B cell (primary cell): Measurements from ENCODE around the gene PCDHGA3. TPM values are rescaled to one million over a fixed set of nuclear protein-coding genes. Genes with fewer than 3 reads are reported as not detected.
"Not testable (repeated sequence)": the region's sequence is repeated elsewhere in the genome, so short reads cannot be mapped to it uniquely, and the experiment has no call there.

Experiments used
- ATAC-seq: fragments of 200-7000 bp; cut with Tn5 transposase; one replicate; pipeline ENCODE4 v1.10.0; 2021; ENCODE audit warnings: low read depth, mild to moderate bottlenecking, moderate number of reproducible peaks, moderate library complexity
- CTCF ChIA-PET: fragments of 350-600 bp; sonication (Branson Sonifier 250); formaldehyde crosslinking; loops from one replicate; lab custom pipeline; 2021; ENCODE audit warnings: antibody characterized with exemption, inconsistent platforms; lab: Charles Lee
- POLR2A ChIA-PET: fragments of 350-600 bp; sonication (Branson Sonifier 250); formaldehyde crosslinking; loops from one replicate; lab custom pipeline; 2021; ENCODE audit warnings: antibody characterized with exemption; lab: Charles Lee
- DNase-seq: peaks from one replicate; pipeline ENCODE4 v3.0.0; 2013
- H2AFZ ChIP-seq: 2 replicates; pipeline ENCODE4 v1.6.1; 2012; ENCODE audit warnings: mild to moderate bottlenecking, low read depth, low read length; ENCODE audit not compliant: insufficient read depth, poor library complexity, severe bottlenecking
- H3K27ac ChIP-seq, 2 donors: 1 replicate in 1 of 2; 2 replicates in 1 of 2; pipeline ENCODE4 v1.5.1; 2012 to 2013; ENCODE audit warnings: low read length in 2 of 2, mild to moderate bottlenecking in 2 of 2, moderate library complexity in 1 of 2
- H3K27me3 ChIP-seq, 4 experiments: fragments of 200-600 bp in 1 of 4; sonication (generic) in 1 of 4; replicated peaks in 1 of 4; 1 replicate in 2 of 4; 2 replicates in 2 of 4; pipeline versions ENCODE4 v1.6.1 to v1.7.0; 2013 to 2016; ENCODE audit warnings: low read length in 3 of 4, mild to moderate bottlenecking in 2 of 4, mixed read lengths in 1 of 4, moderate library complexity in 1 of 4; ENCODE audit not compliant: insufficient read depth in 4 of 4, control insufficient read depth in 3 of 4; ENCODE audit errors: control extremely low read depth in 1 of 4
- H3K36me3 ChIP-seq, 2 experiments: replicated peaks in 1 of 2; 1 replicate in 1 of 2; 2 replicates in 1 of 2; pipeline versions ENCODE4 v1.6.1 to v1.7.1; 2013; ENCODE audit warnings: low read length in 1 of 2; ENCODE audit not compliant: insufficient read depth in 2 of 2, control insufficient read depth in 1 of 2; ENCODE audit errors: control extremely low read depth in 1 of 2, extremely low read depth in 1 of 2
- H3K4me1 ChIP-seq, 2 donors: fragments of 200-600 bp in 1 of 2; sonication (generic) in 1 of 2; 1 replicate in 1 of 2; 2 replicates in 1 of 2; pipeline versions ENCODE4 v1.5.1 to v1.6.1; 2013 to 2017; ENCODE audit warnings: low read length in 2 of 2; ENCODE audit not compliant: control insufficient read depth in 2 of 2, insufficient read depth in 2 of 2
- H3K4me2 ChIP-seq: replicated peaks from 2 replicates; pipeline ENCODE3; 2012; ENCODE audit warnings: mild to moderate bottlenecking, low read depth, low read length; ENCODE audit not compliant: poor library complexity, severe bottlenecking
- H3K4me3 ChIP-seq, 5 experiments: fragments of 200-600 bp in 1 of 5; sonication (generic) in 1 of 5; 1 replicate in 3 of 5; 2 replicates in 2 of 5; pipeline versions ENCODE4 v1.5.1 to v1.7.0; 2011 to 2016; ENCODE audit warnings: low read length in 4 of 5, mild to moderate bottlenecking in 4 of 5, low read depth in 2 of 5, control low read depth in 1 of 5, moderate library complexity in 1 of 5; ENCODE audit not compliant: insufficient read depth in 1 of 5; ENCODE audit errors: control extremely low read depth in 1 of 5, extremely low read depth in 1 of 5
- H3K79me2 ChIP-seq: fragments of 200-600 bp; sonication (generic); one replicate; pipeline ENCODE4 v1.6.0; 2016; ENCODE audit warnings: low read length; ENCODE audit not compliant: control insufficient read depth, insufficient read depth
- H3K9ac ChIP-seq: fragments of 200-600 bp; sonication (generic); 2 replicates; pipeline ENCODE4 v1.6.1; 2017; ENCODE audit warnings: mild to moderate bottlenecking, low read length, moderate library complexity
- H3K9me3 ChIP-seq, 3 donors: one replicate each; pipeline versions ENCODE4 v1.6.1 to v1.7.1; 2013; ENCODE audit warnings: low read length in 2 of 3; ENCODE audit not compliant: control insufficient read depth in 2 of 3, insufficient read depth in 1 of 3; ENCODE audit errors: control extremely low read depth in 1 of 3
- H4K20me1 ChIP-seq: 2 replicates; pipeline ENCODE4 v1.6.0; 2012; ENCODE audit warnings: mild to moderate bottlenecking, low read length; ENCODE audit not compliant: insufficient read depth, control insufficient read depth, poor library complexity, severe bottlenecking
- H3K27ac Mint-ChIP-seq: one replicate; pipeline ENCODE4 v1.8.0; 2021; ENCODE audit warnings: mixed read lengths
- H3K27me3 Mint-ChIP-seq: one replicate; pipeline ENCODE4 v1.8.0; 2021; ENCODE audit warnings: mixed read lengths
- H3K4me1 Mint-ChIP-seq: one replicate; pipeline ENCODE4 v1.8.0; 2021; ENCODE audit warnings: mixed read lengths
- H3K4me3 Mint-ChIP-seq: one replicate; pipeline ENCODE4 v1.8.0; 2021; ENCODE audit warnings: mixed read lengths
- H3K9me3 Mint-ChIP-seq: one replicate; pipeline ENCODE4 v1.8.0; 2022; ENCODE audit warnings: mixed read lengths; ENCODE audit not compliant: insufficient read depth
- CTCF ChIP-seq: fragments of 200-600 bp; IDR thresholded peaks from one replicate; pipeline ENCODE4 v1.8.0; 2022; ENCODE audit warnings: antibody characterized with exemption, mild to moderate bottlenecking
- WGBS: methylation state at CpG from one replicate; pipeline ENCODE4 v1.1.5; 2013; ENCODE audit warnings: missing lambda C conversion rate; ENCODE audit not compliant: insufficient coverage; 5-methylcytosine and 5-hydroxymethylcytosine counted together
- intact Hi-C: fragments of 100-400 bp; cut with micrococcal nuclease; formaldehyde crosslinking; loops from one replicate; pipeline ENCODE4 v1.10.0; 2022
- polyA plus RNA-seq: library from polyadenylated mRNA; depleted of rRNA; stranded (reverse); fragments of >200 nt; gene quantifications from 2 replicates; pipeline ENCODE4 v1.2.3, GENCODE V29; 2012
- total RNA-seq, 2 donors: library from RNA; stranded (reverse); fragments of 120-200 nt in 1 of 2; gene quantifications; 1 replicate in 1 of 2; 2 replicates in 1 of 2; pipeline versions ENCODE4 v1.2.3 to v1.2.4, GENCODE V29; 2013 to 2022

Gene PCDHGA3
- total and polyA plus RNA-seq, 2 donors (not counting 1 experiment from before 2014, with no cell fraction given): 0.10 to 0.32 TPM

GRCh38 chr5:141345327-141345726 lies 1.7 kb downstream of the PCDHGA3 start:
- H3K27ac Mint-ChIP-seq: no peak overlapping the region
- Histone ChIP-seq H3K4me1 (peaks cover 0 to 5% of the 10 kb centered on the region in 2 donors), H3K36me3 (no peaks in the 10 kb centered on the region), H3K4me2 (no peak overlapping the region), H3K27ac (no peak overlapping the region), H3K9me3 (peaks cover 0 to 50% (median 33%) of the 10 kb centered on the region in 3 donors), H3K4me3 (no peak overlapping the region), H3K79me2 (no peaks in the 10 kb centered on the region), H3K9ac (no peak overlapping the region), H3K27me3 (peaks cover 0 to 51% (median 25%) of the 10 kb centered on the region in 4 experiments), H2AFZ (no peak overlapping the region), H4K20me1 (no peaks in the 10 kb centered on the region)
- ChIA-PET CTCF (no interaction called here), POLR2A (no interaction called here)
- H3K4me3 Mint-ChIP-seq: no peak overlapping the region
- H3K27me3 Mint-ChIP-seq: peaks cover 61% of the 10 kb centered on the region
- no peak for TF ChIP-seq CTCF
- DNase-seq (no peak), ATAC-seq (no peak)
- intact Hi-C loops: no loop called here
- H3K9me3 Mint-ChIP-seq: peaks cover 5% of the 10 kb centered on the region
- H3K4me1 Mint-ChIP-seq: peaks cover 3% of the 10 kb centered on the region
- WGBS: 47% methylated on average over 16 of the region's 20 CpGs

DNA sequence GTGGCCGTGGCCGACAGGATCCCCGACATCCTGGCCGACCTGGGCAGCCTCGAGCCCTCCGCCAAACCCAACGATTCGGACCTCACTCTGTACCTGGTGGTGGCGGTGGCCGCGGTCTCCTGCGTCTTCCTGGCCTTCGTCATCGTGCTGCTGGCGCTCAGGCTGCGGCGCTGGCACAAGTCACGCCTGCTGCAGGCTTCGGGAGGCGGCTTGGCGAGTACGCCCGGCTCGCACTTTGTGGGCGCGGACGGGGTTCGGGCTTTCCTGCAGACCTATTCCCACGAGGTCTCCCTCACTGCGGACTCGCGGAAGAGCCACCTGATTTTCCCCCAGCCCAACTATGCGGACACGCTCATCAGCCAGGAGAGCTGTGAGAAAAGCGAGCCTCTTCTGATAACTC lies 2.4 kb downstream of the PCDHGA3 start:
- H3K9me3 Mint-ChIP-seq, H2AFZ ChIP-seq, H3K4me1 ChIP-seq, H3K79me2 ChIP-seq, H3K4me1 Mint-ChIP-seq, H4K20me1 ChIP-seq, H3K27ac ChIP-seq, H3K4me2 ChIP-seq, CTCF ChIA-PET, H3K4me3 Mint-ChIP-seq, POLR2A ChIA-PET, intact Hi-C loops, H3K9ac ChIP-seq, H3K36me3 ChIP-seq, H3K4me3 ChIP-seq, ATAC-seq, DNase-seq, H3K27ac Mint-ChIP-seq: not testable (repeated sequence)
- H3K9me3 ChIP-seq: peaks cover 2 to 49% (median 34%) of the 10 kb centered on the region in 3 donors
- H3K27me3 Mint-ChIP-seq: peaks cover 67% of the 10 kb centered on the region
- H3K27me3 ChIP-seq: peaks cover 0 to 55% (median 31%) of the 10 kb centered on the region in 4 experiments
- WGBS: 31% methylated on average over 7 of the region's 35 CpGs
